ENCODE data around the gene PDE6B.

The PDE6B gene

GRCh38 chr4:601612-602558 lies 23.5 kb upstream of the PDE6B start:
- DNase-seq, result no peak

GRCh38 chr4:602559-602942 lies 22.8 kb upstream of the PDE6B start:
- peak; percentile 55 for DNase-seq

DNA sequence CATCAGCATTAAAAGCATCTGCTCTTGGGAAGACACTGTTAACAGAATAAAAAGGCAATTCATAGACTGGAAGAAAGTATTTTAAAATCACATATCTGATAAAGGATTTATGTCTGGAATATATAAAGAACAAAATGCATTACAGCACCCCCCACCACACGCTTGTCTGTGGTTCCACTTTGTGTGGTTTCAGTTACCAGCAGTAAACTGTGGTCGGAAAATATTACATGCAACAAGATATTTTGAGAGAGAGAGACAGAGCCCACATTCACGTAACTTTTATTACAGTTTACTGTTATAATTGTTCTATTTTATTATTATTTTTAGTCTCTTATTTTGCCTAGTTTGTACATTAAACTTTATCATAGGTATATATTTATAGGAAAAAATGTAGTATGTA lies 21.2 kb upstream of the PDE6B start:
- no peak for DNase-seq

DNA sequence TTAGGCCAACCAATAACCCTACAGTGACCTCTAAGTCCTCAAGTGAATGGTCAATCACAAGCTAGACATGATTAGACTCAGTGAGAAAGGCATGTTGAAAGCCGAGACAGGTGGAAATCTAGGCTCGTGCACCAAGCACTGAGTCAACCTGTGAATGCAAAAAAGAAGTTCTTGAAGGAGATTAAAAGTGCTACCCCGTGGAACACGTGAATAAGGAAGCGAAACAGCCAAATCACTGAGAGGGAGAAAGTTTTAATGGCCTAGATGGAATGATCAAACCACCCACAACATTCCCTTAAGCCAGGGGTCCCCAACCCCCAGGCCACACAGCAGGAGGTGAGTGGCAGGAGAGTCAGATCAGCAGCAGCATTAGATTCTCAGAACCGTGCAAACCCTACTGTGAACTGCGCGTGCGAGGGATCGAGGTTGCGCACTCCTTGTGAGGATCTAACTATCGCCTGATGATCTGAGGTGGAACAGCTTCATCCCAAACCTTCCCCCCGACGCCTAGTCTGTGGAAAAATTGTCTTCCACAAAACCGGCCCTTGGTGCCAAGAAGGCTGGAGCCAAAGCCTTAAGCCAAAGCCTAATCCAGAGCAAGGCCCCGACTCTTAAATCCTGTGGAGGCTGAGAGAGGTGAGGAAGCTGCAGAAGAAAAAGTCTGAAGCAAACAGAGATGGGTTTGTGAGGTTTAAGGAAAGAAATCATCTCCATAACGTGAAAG lies 19.5 kb upstream of the PDE6B start:
- DNase-seq, result no peak

DNA sequence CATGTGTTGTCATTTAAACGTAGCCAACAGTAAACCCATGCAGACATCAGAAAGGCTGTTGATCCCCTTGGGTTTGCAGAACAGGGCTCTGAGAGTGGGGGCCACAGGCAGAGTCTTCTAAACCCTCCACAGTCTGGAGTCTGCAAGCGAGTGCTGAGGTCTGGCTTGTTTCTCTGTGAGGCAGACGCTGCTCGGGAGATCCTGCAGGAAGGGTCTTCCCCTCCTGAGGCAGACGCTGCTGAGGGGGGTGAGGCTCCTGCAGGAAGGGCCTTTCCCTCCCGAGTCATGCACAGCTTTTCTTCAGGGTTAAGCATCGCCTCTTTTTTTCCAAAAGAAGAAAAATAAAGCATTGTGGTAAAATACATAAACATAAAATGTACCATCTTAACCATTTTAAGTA lies 17.1 kb upstream of the PDE6B start:
- DNase-seq, result no peak

GRCh38 chr4:609400-610050 lies 15.8 kb upstream of the PDE6B start:
- no peak for DNase-seq

GRCh38 chr4:610411-611261 lies 14.7 kb upstream of the PDE6B start:
- no peak for DNase-seq

DNA sequence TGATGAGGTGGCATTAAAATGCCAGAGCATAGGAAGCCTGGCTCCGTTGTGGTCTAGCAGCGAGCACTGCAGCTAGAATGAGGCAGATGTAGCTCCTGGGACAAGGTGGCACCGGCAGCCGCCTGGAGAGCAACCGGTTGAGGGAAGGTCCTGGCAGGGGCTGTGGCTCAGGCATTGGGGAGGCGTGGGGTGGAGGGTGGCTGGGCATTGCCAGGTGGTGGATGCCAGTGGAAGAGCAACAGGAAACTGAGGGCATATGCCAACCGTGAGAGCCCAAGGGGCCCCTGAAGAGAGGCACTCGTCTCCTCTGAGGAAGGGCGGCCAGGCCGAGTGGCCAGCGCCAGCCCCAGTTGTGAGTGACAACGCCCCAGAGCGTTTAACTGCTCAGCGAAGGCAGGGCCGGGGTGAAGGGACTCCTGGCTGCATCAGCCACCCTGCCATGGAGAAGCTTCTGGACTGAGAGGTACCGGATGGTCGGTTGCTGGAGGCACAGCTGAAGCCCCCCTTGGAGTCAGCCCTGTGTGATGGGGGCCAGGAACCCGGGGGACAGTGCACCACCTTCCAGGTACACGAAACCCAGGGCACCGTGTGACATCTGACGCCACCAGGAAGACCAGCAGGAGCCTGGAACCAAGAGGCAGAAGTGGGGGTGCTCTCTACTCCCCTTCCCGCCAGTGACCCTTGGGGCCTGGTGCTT lies 13.2 kb upstream of the PDE6B start:
- DNase-seq, result no peak

DNA sequence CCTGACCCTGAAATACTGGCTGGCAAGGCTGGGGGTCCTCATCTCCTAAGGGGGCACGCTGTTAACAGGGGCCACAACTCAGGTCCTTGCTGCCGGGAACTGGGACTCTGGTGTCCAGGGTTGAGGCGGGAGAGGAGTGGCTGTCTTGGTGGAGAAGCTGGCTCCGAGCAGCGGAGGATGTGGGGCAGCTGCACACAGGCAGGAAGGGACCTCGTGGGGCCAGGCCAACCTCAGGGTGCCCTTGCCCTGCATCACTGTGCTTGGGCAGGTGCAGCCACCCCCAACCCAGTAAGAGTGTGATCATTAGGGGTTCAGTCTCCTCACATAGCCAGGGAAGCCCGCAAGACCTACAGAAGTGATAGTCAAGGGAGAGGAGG lies 12.6 kb upstream of the PDE6B start:
- no peak for DNase-seq

- DNase-seq, result no peak
Observed at GRCh38 chr4:613126-613525, 12.2 kb upstream of the PDE6B start.

- DNase-seq, result no peak
Observed at GRCh38 chr4:616091-616490, 9.3 kb upstream of the PDE6B start.

DNA sequence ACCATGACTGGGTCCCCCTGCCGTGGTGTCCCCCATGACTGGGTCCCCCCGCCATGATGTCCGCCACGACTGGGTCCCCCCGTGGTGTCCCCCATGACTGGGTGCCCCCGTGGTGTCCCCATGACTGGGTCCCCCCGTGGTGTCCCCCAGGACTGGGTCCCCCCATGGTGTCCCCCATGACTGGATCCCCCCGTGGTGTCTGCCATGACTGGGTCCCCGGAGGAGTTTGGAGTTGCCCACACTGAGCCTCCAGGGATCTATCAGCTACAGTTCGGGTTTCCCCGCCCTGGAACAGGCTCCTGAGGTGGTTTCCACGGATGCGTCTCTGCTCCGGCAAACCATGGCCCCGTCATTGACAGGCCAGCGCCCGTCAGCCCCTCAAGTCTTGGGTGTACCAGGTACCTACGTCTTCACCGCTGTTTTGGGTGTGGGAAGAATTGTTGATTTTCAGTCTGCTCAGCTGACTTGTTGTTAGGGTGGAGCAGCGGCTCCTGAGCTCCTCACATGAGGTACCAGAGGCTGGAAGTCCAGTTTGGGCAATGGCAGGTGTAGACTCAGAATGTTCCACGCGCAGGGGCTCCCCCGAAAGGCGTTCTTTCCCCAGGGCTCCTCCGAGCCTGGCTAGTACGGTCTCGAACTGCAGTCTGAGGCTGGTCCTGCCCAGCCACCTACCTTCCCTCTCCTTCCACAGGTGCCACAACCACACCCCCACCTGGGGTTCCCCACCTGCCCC lies 8.3 kb upstream of the PDE6B start:
- no peak for DNase-seq

DNA sequence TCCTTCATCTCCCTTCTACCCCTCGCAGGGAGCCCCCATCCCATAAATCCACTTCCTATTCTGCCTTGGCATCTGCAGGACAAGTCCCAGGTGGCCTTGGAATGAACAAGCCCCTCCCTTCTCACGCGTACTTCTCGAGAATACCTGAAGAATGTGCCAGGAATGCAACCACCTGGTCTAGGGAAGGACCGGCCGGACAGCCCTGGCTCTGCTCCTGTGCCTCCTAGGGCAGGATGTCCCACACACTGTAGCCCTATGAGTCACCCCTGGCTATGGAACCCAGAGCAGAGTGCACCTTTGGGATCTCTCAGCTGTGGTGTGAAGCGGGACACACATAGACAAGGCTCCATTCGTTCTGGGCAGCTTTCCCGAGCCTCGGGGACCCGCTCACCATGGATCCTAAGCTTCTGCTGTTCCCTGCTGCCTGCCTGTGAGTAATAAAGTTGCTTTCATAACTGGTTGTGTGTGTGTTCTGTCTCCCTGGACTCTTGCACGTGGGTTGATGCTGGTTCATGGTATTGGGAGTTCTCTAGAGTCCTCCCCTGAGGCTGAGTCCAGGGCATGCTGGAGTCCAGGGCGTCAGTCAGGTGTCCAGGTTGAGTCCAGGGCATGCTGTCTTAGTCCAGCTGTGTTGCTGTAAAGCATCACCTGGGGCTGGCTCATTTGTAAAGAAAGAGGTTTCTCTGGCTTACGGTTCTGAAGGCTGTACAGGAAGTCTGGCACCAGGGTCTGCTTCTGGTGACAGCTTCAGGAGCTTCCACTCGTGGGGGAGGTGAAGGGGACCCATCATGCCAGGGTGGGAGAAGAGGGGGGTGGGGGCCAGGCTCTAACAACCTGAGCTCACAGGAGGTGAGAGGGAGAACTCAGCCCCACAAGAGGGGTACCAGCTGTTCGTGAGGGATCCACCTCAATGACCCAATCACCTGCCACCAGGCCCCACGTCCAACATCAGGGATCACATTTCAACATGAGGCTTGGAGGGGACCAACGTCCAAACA lies 7.4 kb upstream of the PDE6B start:
- no peak for DNase-seq

- no peak for DNase-seq
Observed at GRCh38 chr4:620201-620600, 5.2 kb upstream of the PDE6B start.

GRCh38 chr4:620851-621261 lies 4.5 kb upstream of the PDE6B start:
- no peak for DNase-seq

GRCh38 chr4:621296-622070 lies 3.9 kb upstream of the PDE6B start:
- no peak for DNase-seq

DNA sequence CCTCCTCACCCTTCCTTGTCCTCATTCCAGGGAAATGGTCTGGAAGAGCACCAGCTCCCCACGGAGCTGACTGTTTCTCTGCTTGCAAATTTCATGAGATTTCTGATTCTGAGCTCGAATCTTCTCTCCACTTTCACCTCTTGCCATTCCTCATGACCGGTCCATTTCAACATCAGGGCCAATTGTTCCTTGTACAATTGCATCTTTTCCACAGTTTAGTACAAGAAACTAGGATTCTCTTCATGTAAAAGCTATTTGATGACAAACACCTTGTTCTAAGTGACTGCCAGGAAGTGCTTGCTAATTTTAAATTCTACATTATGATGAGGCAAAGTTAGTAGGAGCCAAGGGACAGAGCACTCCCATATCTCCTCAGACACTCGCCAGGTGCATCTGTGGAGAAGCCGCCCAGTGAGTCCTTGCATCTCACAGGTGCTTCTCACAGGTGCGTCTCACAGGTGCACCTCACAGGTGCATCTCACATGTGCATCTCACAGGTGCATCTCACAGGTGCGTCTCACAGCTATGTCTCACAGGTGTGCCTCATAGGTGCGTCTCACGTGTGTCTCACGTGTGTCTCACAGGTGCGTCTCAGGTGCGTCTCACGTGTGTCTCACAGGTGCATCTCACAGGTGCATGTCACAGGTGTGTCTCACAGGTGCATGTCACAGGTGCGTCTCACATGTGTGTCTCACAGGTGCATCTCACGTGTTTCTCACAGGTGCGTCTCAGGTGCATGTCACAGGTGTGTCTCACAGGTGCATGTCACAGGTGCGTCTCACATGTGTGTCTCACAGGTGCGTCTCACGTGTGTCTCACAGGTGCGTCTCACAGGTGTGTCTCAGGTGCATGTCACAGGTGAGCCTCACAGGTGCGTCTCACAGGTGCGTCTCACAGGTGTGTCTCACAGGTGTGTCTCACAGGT lies 3.0 kb upstream of the PDE6B start:
- DNase-seq, result no peak
